ENCODE data around the gene LHX4.

GRCh38 chr1:180181996-180182642 is 47.9 kb upstream of the LHX4 start:
- no peak for TF ChIP-seq POLR2AphosphoS5 (IDR thresholded peaks at IDR 0.05)
- TF ChIP-seq POLR2A (IDR thresholded peaks at IDR 0.05): no peak
- TF ChIP-seq CTCF (IDR thresholded peaks at IDR 0.05): no peak
- TF ChIP-seq EP300 (IDR thresholded peaks at IDR 0.05; ENCODE audit: low read depth): no peak

All from transverse colon (tissue), 4 donors.